HepG2 (cell line): Measurements from ENCODE around the gene CAPS. TPM values are rescaled to one million over a fixed set of nuclear protein-coding genes. Genes with fewer than 3 reads are reported as not detected.

Source experiments
- CEBPG ChIP-seq: IDR thresholded peaks from 2 replicates; pipeline ENCODE4 v1.6.1; 2016
- ELF1 ChIP-seq: sonication (generic); formaldehyde crosslinking; IDR thresholded peaks from 2 replicates; pipeline ENCODE4 v1.4.0; 2020; ENCODE audit warnings: missing genetic modification reagents
- FUBP1 ChIP-seq: sonication (generic); formaldehyde crosslinking; IDR thresholded peaks from 2 replicates; pipeline ENCODE4 v1.5.1; 2020; ENCODE audit warnings: missing genetic modification reagents, mild to moderate bottlenecking, borderline replicate concordance
- HMGA1 ChIP-seq: sonication (generic); formaldehyde crosslinking; conservative IDR thresholded peaks from 2 replicates; pipeline ENCODE4 v1.4.0; 2020; ENCODE audit warnings: missing genetic modification reagents
- IRF9 ChIP-seq: sonication (generic); formaldehyde crosslinking; IDR thresholded peaks from 2 replicates; pipeline ENCODE4 v1.8.0; 2022; ENCODE audit warnings: missing genetic modification reagents, mild to moderate bottlenecking, borderline replicate concordance
- KDM1A ChIP-seq: IDR thresholded peaks from 2 replicates; pipeline ENCODE4 v1.6.1; 2016; ENCODE audit warnings: missing compliant biosample characterization
- KDM4B ChIP-seq: sonication (generic); formaldehyde crosslinking; IDR thresholded peaks from 2 replicates; pipeline ENCODE4 v1.4.0; 2020; ENCODE audit warnings: missing genetic modification reagents
- NFKB2 ChIP-seq: sonication (generic); formaldehyde crosslinking; IDR thresholded peaks from 2 replicates; pipeline ENCODE4 v1.4.0; 2020; ENCODE audit warnings: missing genetic modification reagents, borderline replicate concordance
- SMAD1 ChIP-seq: sonication (generic); formaldehyde crosslinking; IDR thresholded peaks from 2 replicates; pipeline ENCODE4 v1.4.0; 2020; ENCODE audit warnings: missing genetic modification reagents, low read depth, mild to moderate bottlenecking, borderline replicate concordance
- YEATS2 ChIP-seq: sonication (generic); formaldehyde crosslinking; IDR thresholded peaks from 2 replicates; pipeline ENCODE4 v1.4.0; 2020; ENCODE audit warnings: missing genetic modification reagents, borderline replicate concordance
- ZGPAT ChIP-seq: IDR thresholded peaks from 2 replicates; pipeline ENCODE4 v1.6.1; 2016; ENCODE audit warnings: mild to moderate bottlenecking
- ZMYM2 ChIP-seq: sonication (generic); formaldehyde crosslinking; IDR thresholded peaks from 2 replicates; pipeline ENCODE4 v1.8.0; 2022; ENCODE audit warnings: mild to moderate bottlenecking, missing genetic modification reagents
- polyA plus RNA-seq, 8 experiments: library from polyadenylated mRNA; depleted of rRNA in 3 of 8; stranded (reverse) in 7 of 8; unstranded in 1 of 8; fragments of >200 nt; fragmentation: Illumina TruSeq in 4 of 8; extraction: Trizol in 4 of 8; gene quantifications; 2 replicates each; pipeline versions ENCODE4 v1.2.1 to v1.2.3, GENCODE V29; 2011 to 2016; ENCODE audit warnings: low read depth in 4 of 8, missing spikeins in 1 of 8, mixed read lengths in 1 of 8; ENCODE audit not compliant: insufficient read depth in 1 of 8
- total RNA-seq, 5 experiments: library from RNA; depleted of rRNA; stranded (reverse); fragments of >200 nt; fragmentation: Illumina TruSeq; extraction: Trizol; gene quantifications; 2 replicates each; pipeline ENCODE4 v1.2.3, GENCODE V29; 2016; ENCODE audit warnings: low read depth in 1 of 5
- TF ChIP-seq, protein P1 (sequence below): sonication (generic); formaldehyde crosslinking; IDR thresholded peaks from 2 replicates; pipeline ENCODE4 v1.4.0; 2020; ENCODE audit warnings: missing genetic modification reagents
- TF ChIP-seq, protein P2 (sequence below), 2 experiments: sonication (generic) in 1 of 2; formaldehyde crosslinking in 1 of 2; IDR thresholded peaks; 2 replicates each; pipeline versions ENCODE4 v1.4.0 to v1.6.1; 2018 to 2020; ENCODE audit warnings: missing genetic modification reagents in 2 of 2, borderline replicate concordance in 1 of 2, low read depth in 1 of 2, mild to moderate bottlenecking in 1 of 2, missing biosample characterization in 1 of 2
- TF ChIP-seq, protein P3 (sequence below): sonication (generic); formaldehyde crosslinking; IDR thresholded peaks from 2 replicates; pipeline ENCODE4 v1.5.0; 2020; ENCODE audit warnings: missing genetic modification reagents
- TF ChIP-seq, protein P4 (sequence below): sonication (generic); formaldehyde crosslinking; IDR thresholded peaks from 2 replicates; pipeline ENCODE4 v1.4.0; 2020; ENCODE audit warnings: missing genetic modification reagents; ENCODE audit errors: not compliant biosample characterization

The CAPS gene
- total and polyA plus RNA-seq, 2 of the 13 experiments (the other 11 are each of a cell fraction or from before 2014, with no cell fraction given): 3.1 TPM

DNA sequence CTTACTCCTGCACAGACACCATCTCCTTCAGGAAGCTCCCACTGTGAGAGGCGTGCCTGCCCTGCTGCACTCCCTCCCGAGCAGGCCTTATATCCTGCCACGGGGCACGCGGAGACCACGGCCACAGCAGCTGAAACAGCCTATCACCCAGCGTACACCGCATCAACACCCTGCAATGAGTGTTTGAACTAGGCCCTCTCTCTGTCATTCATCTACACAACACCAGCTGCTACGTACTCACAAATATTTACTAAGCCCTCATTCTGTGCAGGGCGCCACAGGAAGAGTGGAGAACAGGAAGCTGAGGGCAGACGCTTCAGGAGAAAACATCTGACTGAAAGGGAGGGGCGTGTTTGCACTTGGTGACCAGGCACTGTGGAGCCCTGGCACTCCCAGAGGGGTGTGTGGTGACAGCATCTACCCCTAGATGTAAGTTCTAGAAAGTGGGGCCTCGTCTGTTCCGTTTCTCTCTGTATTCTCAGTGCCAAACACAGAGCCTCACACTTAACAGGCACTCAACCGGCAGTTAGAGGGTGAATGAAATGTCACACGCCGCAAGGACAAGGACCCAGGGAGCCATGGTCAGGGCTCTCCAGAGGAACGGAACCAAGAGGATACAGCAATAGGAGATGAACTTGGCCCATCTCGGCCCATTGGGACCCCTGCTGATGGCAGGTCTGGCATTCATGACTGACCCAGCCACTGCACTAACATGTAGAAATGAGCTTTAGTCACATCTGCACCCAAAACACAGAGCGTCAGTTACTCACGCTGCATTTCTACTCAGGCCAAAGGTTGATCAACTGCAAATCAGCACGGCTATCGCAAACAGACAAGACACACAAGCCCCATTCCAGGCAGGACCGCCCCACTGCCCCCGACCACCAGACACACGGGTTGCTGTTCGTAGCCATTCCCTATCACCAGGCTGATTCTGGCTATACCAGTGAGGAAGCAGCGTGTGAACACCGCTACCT is 48.2 kb downstream of the CAPS start (continued):
- TF ChIP-seq YEATS2: peak; percentile 80; the same call in 1 of the 2 replicates
- peak; percentile 90 for TF ChIP-seq ZMYM2
- TF ChIP-seq ZGPAT (CRISPR knock-in tag): peak; percentile 84; the same call in 1 of the 2 replicates
- TF ChIP-seq, protein P1, sequence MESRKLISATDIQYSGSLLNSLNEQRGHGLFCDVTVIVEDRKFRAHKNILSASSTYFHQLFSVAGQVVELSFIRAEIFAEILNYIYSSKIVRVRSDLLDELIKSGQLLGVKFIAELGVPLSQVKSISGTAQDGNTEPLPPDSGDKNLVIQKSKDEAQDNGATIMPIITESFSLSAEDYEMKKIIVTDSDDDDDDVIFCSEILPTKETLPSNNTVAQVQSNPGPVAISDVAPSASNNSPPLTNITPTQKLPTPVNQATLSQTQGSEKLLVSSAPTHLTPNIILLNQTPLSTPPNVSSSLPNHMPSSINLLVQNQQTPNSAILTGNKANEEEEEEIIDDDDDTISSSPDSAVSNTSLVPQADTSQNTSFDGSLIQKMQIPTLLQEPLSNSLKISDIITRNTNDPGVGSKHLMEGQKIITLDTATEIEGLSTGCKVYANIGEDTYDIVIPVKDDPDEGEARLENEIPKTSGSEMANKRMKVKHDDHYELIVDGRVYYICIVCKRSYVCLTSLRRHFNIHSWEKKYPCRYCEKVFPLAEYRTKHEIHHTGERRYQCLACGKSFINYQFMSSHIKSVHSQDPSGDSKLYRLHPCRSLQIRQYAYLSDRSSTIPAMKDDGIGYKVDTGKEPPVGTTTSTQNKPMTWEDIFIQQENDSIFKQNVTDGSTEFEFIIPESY (CRISPR knock-in tag): peak; percentile 89
- TF ChIP-seq, protein P2, sequence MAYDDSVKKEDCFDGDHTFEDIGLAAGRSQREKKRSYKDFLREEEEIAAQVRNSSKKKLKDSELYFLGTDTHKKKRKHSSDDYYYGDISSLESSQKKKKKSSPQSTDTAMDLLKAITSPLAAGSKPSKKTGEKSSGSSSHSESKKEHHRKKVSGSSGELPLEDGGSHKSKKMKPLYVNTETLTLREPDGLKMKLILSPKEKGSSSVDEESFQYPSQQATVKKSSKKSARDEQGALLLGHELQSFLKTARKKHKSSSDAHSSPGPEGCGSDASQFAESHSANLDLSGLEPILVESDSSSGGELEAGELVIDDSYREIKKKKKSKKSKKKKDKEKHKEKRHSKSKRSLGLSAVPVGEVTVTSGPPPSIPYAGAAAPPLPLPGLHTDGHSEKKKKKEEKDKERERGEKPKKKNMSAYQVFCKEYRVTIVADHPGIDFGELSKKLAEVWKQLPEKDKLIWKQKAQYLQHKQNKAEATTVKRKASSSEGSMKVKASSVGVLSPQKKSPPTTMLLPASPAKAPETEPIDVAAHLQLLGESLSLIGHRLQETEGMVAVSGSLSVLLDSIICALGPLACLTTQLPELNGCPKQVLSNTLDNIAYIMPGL (CRISPR knock-in tag; IDR thresholded peaks at IDR 0.05; ENCODE audit: borderline replicate concordance in 1 of 2, low read depth in 1 of 2): no peak; a peak in 2 of 4 replicates
- TF ChIP-seq HMGA1 (CRISPR knock-in tag): no peak
- TF ChIP-seq NFKB2 (CRISPR knock-in tag): peak; percentile 81
- TF ChIP-seq, protein P3, sequence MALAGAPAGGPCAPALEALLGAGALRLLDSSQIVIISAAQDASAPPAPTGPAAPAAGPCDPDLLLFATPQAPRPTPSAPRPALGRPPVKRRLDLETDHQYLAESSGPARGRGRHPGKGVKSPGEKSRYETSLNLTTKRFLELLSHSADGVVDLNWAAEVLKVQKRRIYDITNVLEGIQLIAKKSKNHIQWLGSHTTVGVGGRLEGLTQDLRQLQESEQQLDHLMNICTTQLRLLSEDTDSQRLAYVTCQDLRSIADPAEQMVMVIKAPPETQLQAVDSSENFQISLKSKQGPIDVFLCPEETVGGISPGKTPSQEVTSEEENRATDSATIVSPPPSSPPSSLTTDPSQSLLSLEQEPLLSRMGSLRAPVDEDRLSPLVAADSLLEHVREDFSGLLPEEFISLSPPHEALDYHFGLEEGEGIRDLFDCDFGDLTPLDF (CRISPR knock-in tag): peak; percentile 55
- TF ChIP-seq ELF1 (CRISPR knock-in tag): peak; percentile 86
- TF ChIP-seq, protein P4, sequence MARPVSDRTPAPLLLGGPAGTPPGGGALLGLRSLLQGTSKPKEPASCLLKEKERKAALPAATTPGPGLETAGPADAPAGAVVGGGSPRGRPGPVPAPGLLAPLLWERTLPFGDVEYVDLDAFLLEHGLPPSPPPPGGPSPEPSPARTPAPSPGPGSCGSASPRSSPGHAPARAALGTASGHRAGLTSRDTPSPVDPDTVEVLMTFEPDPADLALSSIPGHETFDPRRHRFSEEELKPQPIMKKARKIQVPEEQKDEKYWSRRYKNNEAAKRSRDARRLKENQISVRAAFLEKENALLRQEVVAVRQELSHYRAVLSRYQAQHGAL (CRISPR knock-in tag): peak; percentile 90
- TF ChIP-seq KDM4B (CRISPR knock-in tag): peak; percentile 26
- peak; percentile 91; the same call in 1 of the 2 replicates for TF ChIP-seq FUBP1 (CRISPR knock-in tag)
- peak; percentile 10 for TF ChIP-seq CEBPG (CRISPR knock-in tag)
- TF ChIP-seq KDM1A (CRISPR knock-in tag): peak; percentile 66; the same call in 1 of the 2 replicates
- peak; percentile 77; the same call in 1 of the 2 replicates for TF ChIP-seq IRF9
- peak; percentile 97 for TF ChIP-seq SMAD1 (CRISPR knock-in tag)
